GM18508 (cell line): ENCODE measurements around the gene ERAL1.
"Not testable (repeated sequence)": the region's sequence is repeated elsewhere in the genome, so short reads cannot be mapped to it uniquely, and the experiment has no call there.

Experiments used
- ATAC-seq: cut with Tn5 transposase; IDR thresholded peaks from one replicate; pipeline ENCODE4 v1.9.1; 2021; ENCODE audit warnings: moderate number of reproducible peaks; ENCODE audit not compliant: insufficient read depth, unreplicated experiment

ERAL1 gene

DNA sequence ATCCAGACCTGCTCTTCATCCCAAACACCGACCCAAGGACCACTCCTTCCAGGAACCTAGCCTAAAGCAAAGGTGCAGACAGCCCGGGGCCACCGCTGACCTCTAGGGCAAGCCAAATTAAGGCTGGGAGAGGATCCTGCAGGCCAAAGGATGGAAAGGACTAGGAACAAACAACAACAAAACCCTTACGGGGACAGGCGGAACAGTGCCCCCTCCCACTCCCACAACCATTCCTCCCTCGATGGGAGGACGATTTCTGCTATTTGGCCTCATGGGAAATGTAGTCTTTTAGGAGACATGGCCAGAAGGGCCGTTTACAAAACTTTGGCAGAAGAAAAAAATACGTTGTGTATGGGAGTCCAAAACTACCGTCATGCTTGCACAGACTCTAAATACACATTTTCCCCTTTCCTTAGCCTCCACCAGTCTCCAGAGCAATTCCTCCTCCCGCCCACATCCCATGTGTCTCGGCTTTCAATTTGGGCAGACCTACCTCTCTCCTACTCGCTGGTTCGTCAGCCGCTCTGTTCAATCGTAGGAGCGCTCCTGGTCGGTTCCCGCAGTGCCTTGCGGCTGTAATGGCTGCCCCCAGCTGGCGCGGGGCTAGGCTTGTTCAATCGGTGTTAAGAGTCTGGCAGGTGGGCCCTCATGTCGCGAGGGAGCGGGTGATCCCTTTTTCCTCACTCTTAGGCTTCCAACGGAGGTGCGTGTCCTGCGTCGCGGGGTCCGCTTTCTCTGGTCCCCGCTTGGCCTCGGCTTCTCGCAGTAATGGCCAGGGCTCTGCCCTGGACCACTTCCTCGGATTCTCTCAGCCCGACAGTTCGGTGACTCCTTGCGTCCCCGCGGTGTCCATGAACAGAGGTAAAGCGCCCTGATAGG is at the start of gene ERAL1:
Gene ERAL1 (plus strand): TSS at position 560 of the 879 bp plus-strand sequence. CDS start 19 bp downstream, at position 579.
- peak; percentile 83 for ATAC-seq

DNA sequence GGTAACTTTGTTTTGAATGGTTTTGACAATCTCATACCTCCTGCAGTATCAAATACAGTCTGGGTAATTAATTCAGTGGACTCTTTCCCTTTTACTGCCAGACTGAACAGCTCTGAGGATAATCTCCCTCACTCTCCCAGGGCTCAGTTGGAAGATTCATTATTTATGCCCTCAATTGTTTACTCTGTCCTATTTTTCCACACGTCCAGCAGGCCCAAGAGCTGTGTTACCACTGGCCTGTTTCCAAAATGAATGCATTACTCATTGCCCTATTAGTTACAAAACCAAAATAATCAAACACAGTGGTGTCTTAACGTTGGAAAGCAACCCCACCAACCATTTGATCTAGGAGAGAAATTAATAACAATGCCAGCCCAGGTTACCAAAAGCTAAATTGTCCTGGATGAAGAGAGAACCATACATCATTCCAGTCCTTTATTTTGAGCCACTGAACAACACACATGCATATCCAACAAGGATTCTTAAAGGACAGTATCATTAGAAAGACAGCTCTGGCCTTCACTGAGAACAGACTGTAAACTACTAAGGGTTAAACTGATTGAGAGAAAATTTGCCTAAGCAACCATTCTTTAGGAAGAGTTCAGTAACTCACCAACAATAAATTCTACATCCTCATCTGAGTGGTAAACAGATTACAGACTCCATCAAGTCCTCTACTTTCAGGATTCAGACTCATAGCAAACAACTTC is 46.7 kb upstream of the ERAL1 start:
- no peak for ATAC-seq

DNA sequence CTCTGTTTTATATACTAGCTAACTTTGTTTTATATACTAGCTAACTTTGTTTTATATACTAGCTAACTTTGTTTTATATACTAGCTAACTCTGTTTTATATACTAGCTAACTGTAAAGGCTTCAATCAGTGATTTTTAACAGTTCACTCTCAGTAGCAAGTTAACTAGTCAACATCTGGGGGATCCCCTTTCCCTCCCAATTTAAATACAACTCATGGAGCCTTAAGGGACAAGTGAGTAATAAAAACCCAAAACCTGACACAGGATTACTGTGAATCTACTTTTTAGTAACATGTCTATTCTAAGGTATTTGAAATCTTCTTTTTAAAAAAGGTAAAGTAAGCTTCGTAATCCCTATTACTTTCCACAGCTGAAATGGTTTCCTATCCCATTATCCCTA is 44.4 kb upstream of the ERAL1 start:
- no peak for ATAC-seq

DNA sequence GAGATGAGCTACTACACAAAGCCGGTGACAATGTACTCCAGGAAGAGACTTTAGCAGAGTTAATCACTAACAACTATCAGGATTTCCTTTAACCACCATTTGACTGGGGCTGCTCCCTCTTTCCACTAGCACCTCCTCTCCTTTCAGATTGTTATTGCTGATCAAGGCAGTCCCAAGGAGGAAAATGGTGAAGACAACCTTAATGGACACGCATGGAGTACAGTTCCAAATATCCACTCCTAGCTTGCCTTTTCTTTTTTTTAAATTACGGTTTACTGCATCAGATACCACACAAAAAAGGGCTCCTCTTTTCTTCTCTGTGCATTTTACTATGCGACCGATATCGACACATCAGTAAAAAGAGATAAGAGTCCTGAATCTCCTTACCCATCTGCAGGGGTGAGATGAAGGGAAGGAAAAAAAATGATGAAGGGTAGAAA is 43.1 kb upstream of the ERAL1 start:
- ATAC-seq: no peak

DNA sequence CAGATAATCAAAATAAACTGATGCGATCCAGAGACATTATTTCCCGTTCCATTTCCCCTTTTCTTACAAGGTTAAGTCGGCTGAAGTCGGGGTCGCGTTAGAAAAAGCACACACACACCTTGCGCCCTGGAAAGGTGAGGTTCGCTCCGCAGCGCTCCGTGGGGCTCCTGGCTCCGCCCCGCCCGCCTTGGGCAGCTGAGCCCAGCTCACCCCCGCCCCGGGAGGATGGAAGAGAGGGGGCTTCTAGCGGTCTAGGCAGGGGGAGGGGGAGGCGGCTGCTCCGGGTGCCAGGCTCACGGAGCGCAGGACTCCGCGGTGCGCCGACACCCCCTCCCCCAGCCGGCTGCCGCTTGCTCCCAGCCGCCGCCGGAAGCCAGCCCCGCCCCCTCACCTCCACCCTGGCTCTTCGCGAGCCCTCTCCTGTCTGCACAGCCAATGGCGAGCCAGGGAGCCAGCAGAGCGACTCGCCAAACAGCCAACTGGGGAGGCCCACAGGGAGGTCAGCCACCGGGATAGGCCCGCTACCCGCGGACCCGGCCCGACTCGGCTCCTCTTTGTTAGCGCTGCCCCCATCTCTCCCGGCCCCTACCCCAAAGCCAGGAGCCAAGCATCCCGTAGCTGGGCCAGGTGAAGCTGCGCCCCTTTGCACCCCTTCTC is 42.6 kb upstream of the ERAL1 start:
- peak; percentile 60 for ATAC-seq

DNA sequence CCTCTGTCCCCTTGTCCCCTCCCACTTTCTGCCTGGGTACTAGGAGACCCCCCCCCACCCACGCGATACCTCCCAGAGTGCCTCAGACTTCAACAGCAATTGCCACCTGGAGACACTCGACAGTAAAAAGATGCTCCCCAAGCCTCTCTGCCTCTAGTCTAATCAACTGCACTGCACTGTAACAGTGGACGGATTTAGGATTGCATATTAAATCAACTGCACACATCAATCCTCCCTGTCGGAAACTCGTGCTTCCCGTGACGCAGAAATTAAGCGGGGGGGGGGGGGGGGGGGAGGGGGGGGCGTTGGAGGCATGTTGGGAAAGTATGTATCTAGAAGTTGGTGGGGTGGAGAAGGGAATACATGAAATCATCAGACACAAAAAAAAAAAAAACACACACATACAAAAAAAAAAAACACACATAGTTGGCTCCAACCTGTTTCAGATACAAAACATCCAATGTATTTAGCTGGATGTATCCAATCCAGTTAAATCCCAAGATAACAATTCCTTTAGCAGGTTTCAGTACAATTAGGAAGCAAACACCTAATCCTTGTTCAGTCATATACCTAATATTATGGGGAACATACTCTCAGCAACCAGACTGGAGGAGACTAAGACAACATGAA is 42.0 kb upstream of the ERAL1 start:
- no peak for ATAC-seq

DNA sequence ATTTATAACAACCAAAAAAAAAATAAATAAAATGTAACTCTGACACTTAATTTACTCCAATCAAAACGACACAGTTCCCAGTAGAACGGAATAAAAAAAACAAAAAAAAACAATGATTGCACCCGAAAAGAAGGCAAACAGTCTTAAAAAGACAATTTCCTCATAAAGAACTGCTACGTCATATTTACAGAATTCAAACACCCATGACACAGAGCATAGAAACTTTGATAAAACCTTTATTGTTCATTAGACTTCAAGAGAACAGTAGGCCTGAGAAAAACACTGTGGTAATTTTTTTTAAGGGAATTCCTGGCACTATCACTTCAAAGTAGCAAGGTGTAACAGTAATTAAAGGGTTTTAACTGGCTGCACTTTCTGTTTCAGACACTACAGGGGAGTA is 38.3 kb upstream of the ERAL1 start:
- ATAC-seq: no peak

DNA sequence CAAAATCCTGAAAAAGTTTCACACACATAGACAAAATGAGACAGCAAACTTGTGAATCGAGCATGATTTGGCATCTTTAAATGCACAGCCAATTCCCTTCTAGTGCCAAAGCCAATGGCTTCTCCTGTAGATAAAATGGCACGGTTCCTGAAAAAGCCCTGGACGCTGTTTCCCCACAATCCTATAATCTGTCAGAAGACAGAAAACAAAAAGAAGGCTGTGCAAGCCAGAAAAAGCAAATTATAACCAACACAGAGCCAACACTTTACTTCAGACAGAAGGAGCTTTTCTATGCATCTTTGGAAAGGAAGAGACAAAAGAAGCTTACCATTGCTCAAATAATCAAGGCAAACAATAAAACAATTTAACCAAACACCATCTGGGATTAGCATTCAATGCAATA is 36.0 kb upstream of the ERAL1 start:
- ATAC-seq: no peak

DNA sequence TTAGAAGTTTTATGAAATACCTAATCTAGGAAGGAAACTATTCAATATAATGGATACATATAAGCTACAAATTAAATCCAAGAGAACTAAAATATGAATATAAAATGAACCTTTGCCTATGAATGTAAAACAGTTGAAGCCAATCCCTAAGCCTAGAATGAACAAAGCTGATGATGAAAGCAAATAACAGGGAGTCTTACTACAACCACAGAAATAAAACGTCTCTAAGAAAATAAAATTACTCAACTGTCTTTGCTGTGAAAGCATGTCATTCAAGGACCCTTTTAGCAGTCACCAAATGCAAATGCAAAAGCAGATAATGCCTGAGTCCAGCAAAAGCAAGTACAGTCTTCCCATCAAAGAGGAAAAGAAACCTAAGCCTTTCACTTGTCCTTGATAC is 35.2 kb upstream of the ERAL1 start:
- no peak for ATAC-seq

DNA sequence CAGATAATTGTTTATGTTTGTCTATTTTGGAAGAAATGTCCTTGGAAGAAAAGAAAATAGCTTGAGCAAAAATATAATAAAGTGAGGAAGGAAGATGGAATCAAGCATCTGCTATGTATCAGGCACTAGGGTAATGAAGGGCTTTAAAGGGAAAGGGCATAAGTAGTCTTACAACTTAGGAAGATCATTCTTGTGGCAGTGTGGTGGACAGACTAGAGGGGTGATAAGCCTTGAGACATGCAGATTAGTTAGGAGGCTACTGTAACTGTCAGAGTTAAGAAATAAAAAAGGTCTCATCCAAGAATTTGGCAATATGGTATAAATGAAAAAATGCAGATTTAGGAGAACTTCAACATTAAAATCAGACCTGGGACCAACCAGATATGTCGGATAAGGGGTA is 27.1 kb upstream of the ERAL1 start:
- no peak for ATAC-seq

DNA sequence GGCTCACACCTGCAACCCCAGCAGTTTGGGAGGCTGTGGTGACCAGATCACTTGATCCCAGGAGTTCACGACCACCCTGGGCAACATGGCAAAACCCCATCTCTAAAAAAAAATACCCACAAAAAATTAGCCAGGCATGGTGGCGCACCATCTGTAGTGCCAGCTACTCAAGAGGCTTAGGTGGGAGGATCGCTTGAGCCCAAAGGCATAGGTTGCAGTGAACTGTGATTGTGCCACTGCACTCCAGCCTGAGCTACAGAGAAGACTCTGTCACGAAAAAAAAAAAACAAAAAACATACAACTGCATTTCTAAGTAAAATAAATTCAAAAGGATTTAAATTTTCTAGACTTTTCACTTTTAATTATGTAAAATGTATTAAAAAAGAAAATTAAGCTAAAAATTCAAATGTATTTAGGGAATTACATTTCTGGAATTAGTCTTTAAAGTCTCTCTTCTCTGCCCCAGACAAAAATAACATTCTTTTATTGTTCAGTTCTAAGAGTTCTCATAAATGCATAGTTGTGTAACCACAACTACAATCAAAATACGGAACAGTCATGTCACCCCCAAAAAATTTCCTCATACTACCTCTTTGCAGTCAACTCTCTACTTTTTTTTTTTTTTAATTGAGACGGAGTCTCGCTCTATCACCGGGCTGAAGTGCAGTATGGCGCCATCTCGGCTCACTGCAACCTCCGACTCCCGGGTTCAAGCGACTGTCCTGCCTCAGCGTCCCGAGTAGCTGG is 26.3 kb upstream of the ERAL1 start:
- no peak for ATAC-seq

DNA sequence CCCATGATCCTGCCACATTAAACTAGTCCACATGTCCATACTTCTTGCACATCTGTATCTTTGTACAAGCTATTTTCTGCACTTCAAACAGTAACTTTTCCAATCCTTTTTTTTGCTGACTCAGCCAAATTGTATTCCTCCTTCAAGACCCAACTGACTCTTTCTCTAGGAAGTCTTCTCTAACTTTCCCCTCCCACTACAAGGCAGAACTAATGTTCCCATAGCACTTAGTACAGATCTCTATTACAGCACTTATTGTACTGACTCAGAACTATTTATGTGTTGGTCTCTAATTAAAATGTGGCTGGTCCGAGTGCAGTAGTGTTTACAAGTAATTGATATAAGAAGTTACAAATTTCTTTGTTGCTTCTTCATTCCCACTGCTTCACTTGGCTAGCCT is 20.4 kb upstream of the ERAL1 start:
- ATAC-seq: no peak

DNA sequence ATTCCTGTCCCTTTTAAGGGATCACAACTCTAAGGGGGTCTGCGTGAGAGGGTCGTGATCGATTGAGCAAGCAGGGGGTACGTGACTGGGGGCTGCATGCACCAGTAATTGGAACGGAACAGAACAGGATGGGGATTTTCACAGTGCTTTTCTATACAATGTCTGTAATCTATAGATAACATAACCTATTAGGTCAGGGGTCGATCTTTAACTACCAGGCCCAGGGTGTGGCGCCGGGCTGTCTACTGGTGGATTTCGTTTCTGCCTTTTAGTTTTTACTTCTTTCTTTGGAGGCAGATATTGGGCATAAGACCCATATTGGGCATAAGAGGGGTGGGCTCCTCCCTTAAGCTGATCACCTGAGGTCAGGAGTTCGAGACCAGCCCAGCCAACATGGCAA is 18.3 kb upstream of the ERAL1 start:
- ATAC-seq: not testable (repeated sequence)

DNA sequence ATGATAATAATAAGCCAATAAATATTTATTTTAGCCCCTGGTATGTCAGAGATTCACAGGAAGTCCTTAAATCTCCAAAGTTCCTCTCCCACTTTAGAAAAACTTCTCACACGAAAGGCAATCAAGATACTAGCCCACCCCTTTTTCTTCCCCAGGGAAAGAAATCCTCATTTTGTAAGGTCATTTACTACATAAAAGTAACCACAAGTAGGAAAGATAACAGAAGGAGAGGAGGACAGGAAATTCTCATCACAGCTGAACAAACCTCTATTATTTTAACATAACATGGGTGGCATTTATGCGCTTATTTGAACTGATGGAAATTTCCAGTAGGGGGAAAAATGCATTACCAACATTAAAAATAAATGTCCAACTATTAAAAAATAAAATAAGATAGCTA is 15.6 kb upstream of the ERAL1 start:
- no peak for ATAC-seq

DNA sequence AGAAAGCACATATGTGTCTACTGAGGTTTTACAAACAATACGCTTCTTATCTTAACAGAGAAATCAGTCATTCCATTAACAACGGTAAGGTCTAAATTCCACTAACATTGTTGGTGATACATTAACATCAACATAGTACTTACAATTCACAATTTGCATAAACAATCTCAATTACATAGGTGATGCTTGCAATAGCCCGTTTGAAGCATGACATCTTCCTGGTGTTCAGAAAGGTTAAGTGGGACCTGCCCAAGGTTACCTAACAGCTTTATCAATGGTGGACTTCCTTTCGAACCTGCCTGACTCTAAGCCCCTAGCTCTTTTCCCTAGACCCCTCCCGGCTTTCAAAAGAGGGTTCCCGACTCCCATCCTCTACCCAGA is 12.9 kb upstream of the ERAL1 start:
- no peak for ATAC-seq

DNA sequence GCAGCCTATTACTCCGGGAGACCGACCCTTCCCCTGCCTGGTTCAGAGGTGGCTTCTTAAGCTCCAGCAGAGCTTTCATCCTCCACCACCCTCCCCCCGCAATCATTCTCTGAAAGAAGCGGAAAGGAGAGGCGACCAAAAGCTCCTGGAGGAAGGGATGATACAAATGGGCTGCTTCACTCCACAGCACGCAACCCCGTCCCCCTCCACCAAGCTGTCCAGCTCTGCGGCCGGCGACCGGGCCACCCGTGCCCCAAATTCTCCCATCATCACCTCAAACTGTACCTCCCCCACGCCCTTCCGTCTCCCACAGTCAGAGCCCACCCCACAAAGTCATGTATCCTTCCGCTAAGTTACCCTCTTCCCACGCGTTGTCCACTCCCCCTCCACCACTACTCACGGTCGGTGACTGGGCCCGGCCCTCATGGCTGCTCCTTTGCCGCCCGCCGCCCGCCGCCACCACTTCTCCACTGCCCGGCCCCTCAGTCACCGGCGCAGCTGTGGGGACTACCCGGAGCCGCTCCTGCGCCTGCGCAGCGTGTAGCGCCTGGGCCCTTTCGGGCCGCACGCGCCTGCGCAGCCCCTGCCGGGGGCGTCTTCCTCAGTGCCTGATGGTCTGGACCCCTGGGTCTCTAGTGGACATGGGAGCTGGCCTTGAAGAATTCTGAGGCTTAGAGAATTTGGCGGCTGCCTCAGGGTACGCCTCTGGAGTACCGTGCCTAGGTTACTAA is 12.4 kb upstream of the ERAL1 start, which contains the start of gene FAM222B:
Gene FAM222B (minus strand): TSS at position 509 of the 731 bp plus-strand sequence. CDS start 76,123 bp downstream, outside the sequence.
- no peak for ATAC-seq

DNA sequence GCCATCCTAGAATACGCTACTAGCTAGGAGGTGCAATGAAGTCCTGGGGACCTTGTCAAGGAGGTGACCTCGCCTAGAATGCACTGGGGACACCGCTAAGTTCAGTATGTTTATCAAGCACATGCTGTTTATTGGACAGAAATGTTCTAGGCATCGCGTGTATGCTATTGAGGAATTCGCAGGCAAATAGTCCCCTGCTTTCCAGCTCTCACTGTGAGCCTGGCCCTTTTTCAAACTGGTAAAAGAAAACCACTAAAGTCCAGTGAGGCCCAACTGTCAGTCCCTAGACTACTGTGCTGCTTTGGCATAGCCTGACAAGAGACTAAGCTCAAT is 11.0 kb upstream of the ERAL1 start:
- ATAC-seq: no peak

DNA sequence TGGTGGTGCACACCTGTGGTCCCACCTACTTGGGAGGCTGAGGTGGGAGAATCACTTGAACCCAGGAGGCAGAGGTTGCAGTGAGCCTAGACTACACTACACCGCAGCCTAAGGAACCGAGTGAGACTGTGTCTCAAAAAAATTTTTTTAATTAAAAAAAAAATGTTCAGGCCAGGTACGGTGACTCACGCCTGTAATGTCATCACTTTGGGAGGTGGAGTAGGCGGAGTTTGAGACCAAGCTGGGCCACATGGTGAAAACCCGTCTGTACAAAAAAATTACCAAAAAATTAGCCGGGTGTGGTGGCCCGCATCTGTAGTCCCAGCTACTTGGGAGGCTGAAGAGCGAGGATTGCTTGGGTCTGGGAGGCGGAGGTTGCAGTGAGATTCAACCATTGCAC is 8.6 kb upstream of the ERAL1 start:
- no peak for ATAC-seq

DNA sequence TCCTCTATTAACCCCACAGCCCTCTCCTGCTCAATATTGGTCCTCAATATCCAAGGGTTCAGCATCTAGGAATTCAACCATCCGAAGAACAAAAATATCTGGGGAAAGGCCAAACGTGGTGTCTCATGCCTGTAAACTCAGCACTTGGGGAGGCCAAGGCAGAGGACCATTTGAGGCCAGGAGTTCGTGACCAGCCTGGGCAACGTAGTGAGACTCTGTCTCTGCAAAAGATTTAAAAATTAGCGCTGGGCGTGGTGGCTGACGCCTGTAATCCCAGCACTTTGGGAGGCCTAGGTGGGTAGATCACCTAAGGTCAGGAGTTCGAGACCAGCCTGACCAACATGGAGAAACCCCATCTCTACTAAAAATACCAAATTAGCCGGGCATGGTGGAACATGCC is 8.1 kb upstream of the ERAL1 start:
- not testable (repeated sequence) for ATAC-seq
